ENCODE measurements around the gene ITGAD. TPM values are rescaled to one million over a fixed set of nuclear protein-coding genes. Genes with fewer than 3 reads are reported as not detected.
"Not testable (repeated sequence)": the region's sequence is repeated elsewhere in the genome, so short reads cannot be mapped to it uniquely, and the experiment has no call there.

Gene ITGAD
- total RNA-seq, 1 donor from 2014 or later: not detected

DNA sequence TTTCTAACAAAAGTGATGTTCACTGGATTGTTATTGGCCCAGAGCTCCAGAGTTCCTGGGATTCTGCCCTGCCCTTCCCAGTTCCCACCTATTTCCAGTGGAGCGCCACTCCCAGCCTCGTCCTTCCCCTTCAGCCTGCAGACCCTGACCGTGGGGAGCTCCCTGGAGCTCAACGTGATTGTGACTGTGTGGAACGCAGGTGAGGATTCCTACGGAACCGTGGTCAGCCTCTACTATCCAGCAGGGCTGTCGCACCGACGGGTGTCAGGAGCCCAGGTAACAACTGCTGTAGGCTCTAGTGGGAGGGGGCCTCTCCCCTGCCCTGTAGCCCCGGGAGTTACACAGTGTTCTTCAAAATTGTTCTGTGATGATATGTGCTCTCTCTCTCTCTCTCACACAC, 23.2 kb downstream of the ITGAD start:
- Histone ChIP-seq H3K27me3 (ENCODE audit: control insufficient read depth, insufficient read depth, low read length) (no peaks in the 10 kb centered on the region), H3K36me3 (ENCODE audit: control insufficient read depth, insufficient read depth, low read length) (no peaks in the 10 kb centered on the region), H3K4me3 (ENCODE audit: low read depth, low read length) (no peak overlapping the region)
- no peak for DNase-seq (ENCODE audit: low read depth)
- TF ChIP-seq, protein P1, sequence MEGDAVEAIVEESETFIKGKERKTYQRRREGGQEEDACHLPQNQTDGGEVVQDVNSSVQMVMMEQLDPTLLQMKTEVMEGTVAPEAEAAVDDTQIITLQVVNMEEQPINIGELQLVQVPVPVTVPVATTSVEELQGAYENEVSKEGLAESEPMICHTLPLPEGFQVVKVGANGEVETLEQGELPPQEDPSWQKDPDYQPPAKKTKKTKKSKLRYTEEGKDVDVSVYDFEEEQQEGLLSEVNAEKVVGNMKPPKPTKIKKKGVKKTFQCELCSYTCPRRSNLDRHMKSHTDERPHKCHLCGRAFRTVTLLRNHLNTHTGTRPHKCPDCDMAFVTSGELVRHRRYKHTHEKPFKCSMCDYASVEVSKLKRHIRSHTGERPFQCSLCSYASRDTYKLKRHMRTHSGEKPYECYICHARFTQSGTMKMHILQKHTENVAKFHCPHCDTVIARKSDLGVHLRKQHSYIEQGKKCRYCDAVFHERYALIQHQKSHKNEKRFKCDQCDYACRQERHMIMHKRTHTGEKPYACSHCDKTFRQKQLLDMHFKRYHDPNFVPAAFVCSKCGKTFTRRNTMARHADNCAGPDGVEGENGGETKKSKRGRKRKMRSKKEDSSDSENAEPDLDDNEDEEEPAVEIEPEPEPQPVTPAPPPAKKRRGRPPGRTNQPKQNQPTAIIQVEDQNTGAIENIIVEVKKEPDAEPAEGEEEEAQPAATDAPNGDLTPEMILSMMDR (IDR thresholded peaks at IDR 0.05; ENCODE audit: insufficient read depth, low read length, poor library complexity, severe bottlenecking): no peak

DNA sequence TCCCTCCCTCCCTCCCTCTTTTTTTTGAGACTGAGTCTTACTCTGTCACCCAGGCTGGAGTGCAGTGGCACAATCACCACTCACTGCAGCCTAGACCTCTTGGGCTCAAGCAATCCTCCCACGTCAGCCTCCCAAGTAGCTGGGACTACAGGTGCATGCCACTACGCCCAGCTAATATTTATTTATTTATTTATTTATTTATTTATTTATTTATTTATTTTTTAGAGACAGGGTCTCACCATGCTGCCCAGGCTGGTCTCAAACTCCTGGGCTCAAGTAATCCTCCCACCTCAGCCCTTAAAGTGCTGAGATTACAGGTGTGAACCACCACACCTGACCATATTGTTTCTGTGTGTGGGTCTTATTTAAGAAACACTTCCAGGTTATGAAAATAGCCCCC, 23.9 kb downstream of the ITGAD start:
- H3K36me3 ChIP-seq (ENCODE audit: control insufficient read depth, insufficient read depth, low read length); H3K27me3 ChIP-seq (ENCODE audit: control insufficient read depth, insufficient read depth, low read length); H3K4me3 ChIP-seq (ENCODE audit: low read depth, low read length); DNase-seq (ENCODE audit: low read depth): not testable (repeated sequence)

DNA sequence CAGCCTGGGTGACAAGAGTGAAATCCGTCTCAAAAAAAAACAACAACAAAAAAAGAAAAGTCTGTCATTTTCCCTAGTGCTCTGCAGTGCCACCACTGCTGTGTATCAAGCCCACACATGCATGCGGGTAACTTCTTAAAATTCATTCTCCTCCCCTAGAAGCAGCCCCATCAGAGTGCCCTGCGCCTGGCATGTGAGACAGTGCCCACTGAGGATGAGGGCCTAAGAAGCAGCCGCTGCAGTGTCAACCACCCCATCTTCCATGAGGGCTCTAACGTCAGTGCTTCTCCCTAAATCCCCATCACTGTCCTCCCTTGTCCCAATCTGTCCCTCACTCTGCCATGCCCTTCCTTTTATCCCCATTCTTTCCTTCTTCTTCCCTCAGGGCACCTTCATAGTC, 24.8 kb downstream of the ITGAD start:
- DNase-seq (ENCODE audit: low read depth): no peak
- H3K36me3 ChIP-seq (ENCODE audit: control insufficient read depth, insufficient read depth, low read length): no peaks in the 10 kb centered on the region
- H3K27me3 ChIP-seq (ENCODE audit: control insufficient read depth, insufficient read depth, low read length): no peaks in the 10 kb centered on the region
- TF ChIP-seq, protein P1 (IDR thresholded peaks at IDR 0.05; ENCODE audit: insufficient read depth, low read length, poor library complexity, severe bottlenecking): no peak
- H3K4me3 ChIP-seq (ENCODE audit: low read depth, low read length): no peak overlapping the region

DNA sequence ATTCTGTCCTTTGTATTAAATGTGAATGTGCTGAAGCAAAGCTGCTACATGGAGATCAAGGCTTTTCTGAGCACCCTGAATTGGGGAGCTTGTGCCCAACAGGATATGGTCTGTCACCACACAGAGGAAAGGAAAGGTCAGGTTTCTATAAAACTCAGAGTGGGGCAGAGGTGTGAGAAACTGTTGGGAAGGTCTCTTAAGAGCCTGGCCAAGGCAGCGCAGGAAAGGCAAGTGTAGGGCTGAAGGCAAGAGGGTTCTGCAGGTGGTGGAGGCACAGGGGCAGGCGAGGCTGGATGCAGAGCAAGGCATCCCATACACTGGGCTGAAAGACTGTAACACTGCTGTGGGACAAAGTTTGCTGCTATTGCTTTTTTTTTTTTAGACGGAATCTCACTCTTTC, 26.9 kb downstream of the ITGAD start:
- H3K36me3 ChIP-seq (ENCODE audit: control insufficient read depth, insufficient read depth, low read length): no peaks in the 10 kb centered on the region
- no peaks in the 10 kb centered on the region for H3K27me3 ChIP-seq (ENCODE audit: control insufficient read depth, insufficient read depth, low read length)
- TF ChIP-seq, protein P1 (IDR thresholded peaks at IDR 0.05; ENCODE audit: insufficient read depth, low read length, poor library complexity, severe bottlenecking): no peak
- H3K4me3 ChIP-seq (ENCODE audit: low read depth, low read length): no peak overlapping the region
- no peak for DNase-seq (ENCODE audit: low read depth)

DNA sequence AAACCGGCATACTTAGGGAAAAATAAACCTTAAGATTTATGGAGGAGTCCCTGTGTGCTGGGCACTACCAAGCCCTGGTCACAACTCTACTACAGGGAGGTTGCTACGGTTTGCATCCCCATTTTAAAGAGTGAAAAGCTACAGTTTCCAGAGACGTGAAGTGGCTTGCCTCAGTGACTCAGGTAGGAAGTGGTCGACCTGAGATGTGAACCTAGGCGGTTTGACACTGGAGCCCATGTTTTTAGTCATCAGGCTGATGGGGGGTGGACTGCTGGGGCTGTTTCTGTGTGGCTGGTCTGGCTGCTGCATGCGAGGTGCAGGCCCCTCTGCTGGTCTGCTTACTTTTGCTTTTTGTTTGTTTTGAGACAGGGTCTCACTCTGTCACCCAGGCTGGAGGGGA, 28.5 kb downstream of the ITGAD start:
- no peak for DNase-seq (ENCODE audit: low read depth)
- no peaks in the 10 kb centered on the region for H3K27me3 ChIP-seq (ENCODE audit: control insufficient read depth, insufficient read depth, low read length)
- no peaks in the 10 kb centered on the region for H3K36me3 ChIP-seq (ENCODE audit: control insufficient read depth, insufficient read depth, low read length)
- H3K4me3 ChIP-seq (ENCODE audit: low read depth, low read length): no peak overlapping the region
- TF ChIP-seq, protein P1 (IDR thresholded peaks at IDR 0.05; ENCODE audit: insufficient read depth, low read length, poor library complexity, severe bottlenecking): no peak

DNA sequence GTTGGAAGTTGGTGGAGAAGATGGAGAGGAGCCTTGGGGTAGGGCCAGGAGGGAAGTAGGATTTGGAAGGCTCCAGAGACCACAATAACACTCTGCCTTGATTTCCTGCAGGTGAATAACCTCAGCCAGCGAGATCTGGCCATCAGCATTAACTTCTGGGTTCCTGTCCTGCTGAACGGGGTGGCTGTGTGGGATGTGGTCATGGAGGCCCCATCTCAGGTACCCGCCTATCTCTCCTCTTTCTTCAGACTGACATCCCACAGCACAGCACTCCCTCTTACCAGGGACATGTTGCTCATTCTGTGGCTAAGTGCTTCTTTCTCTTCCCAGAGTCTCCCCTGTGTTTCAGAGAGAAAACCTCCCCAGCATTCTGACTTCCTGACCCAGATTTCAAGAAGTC, 30.1 kb downstream of the ITGAD start:
- TF ChIP-seq, protein P1 (IDR thresholded peaks at IDR 0.05; ENCODE audit: insufficient read depth, low read length, poor library complexity, severe bottlenecking): no peak

More for the DNA sequence above, 30.1 kb downstream of the ITGAD start:
- H3K27me3 ChIP-seq (ENCODE audit: control insufficient read depth, insufficient read depth, low read length): peaks cover 9% of the 10 kb centered on the region
- H3K4me3 ChIP-seq (ENCODE audit: low read depth, low read length): no peak overlapping the region
- DNase-seq (ENCODE audit: low read depth): no peak
- H3K36me3 ChIP-seq (ENCODE audit: control insufficient read depth, insufficient read depth, low read length): no peaks in the 10 kb centered on the region
